HEK293 (cell line): ENCODE data around the gene MGMT.

ENCODE experiments used
- BCL11A ChIP-seq: fragments of 450-650 bp; formaldehyde crosslinking; IDR thresholded peaks from 2 replicates; pipeline ENCODE4 v1.5.1; 2016; ENCODE audit warnings: low read depth, missing biosample characterization, missing genetic modification characterization
- GLIS1 ChIP-seq: fragments of 450-650 bp; formaldehyde crosslinking; IDR thresholded peaks from 2 replicates; pipeline ENCODE4 v1.5.1; 2016; ENCODE audit warnings: missing biosample characterization, missing genetic modification characterization
- RBAK ChIP-seq: fragments of 450-650 bp; formaldehyde crosslinking; IDR thresholded peaks from 2 replicates; pipeline ENCODE4 v1.5.1; 2016; ENCODE audit warnings: missing biosample characterization, missing genetic modification characterization
- REPIN1 ChIP-seq: fragments of 450-650 bp; formaldehyde crosslinking; IDR thresholded peaks from 2 replicates; pipeline ENCODE4 v1.5.1; 2017; ENCODE audit warnings: missing biosample characterization, missing genetic modification characterization, low read depth
- TCF7L2 ChIP-seq: IDR thresholded peaks from 2 replicates; pipeline ENCODE4 v1.6.1; 2011; ENCODE audit warnings: low read depth, mild to moderate bottlenecking, inconsistent platforms, low read length, moderate library complexity, borderline replicate concordance
- ZFP3 ChIP-seq: fragments of 450-650 bp; formaldehyde crosslinking; IDR thresholded peaks from 2 replicates; pipeline ENCODE4 v1.5.1; 2016; ENCODE audit warnings: low read depth, missing biosample characterization, missing genetic modification characterization
- ZNF112 ChIP-seq: fragments of 450-650 bp; formaldehyde crosslinking; IDR thresholded peaks from 2 replicates; pipeline ENCODE4 v1.5.0; 2017; ENCODE audit warnings: missing biosample characterization, missing genetic modification characterization
- ZNF132 ChIP-seq: fragments of 450-650 bp; formaldehyde crosslinking; IDR thresholded peaks from 2 replicates; pipeline ENCODE4 v1.5.1; 2017; ENCODE audit warnings: missing biosample characterization, missing genetic modification characterization, borderline replicate concordance
- ZNF146 ChIP-seq: fragments of 450-650 bp; formaldehyde crosslinking; IDR thresholded peaks from 2 replicates; pipeline ENCODE4 v1.5.1; 2016; ENCODE audit warnings: missing biosample characterization, missing genetic modification characterization
- ZNF169 ChIP-seq: fragments of 450-650 bp; formaldehyde crosslinking; IDR thresholded peaks from 2 replicates; pipeline ENCODE4 v1.5.1; 2016; ENCODE audit warnings: missing biosample characterization, missing genetic modification characterization
- ZNF324 ChIP-seq: fragments of 450-650 bp; formaldehyde crosslinking; IDR thresholded peaks from 2 replicates; pipeline ENCODE4 v1.5.1; 2016; ENCODE audit warnings: missing biosample characterization, missing genetic modification characterization
- ZNF423 ChIP-seq: fragments of 450-650 bp; formaldehyde crosslinking; IDR thresholded peaks from 2 replicates; pipeline ENCODE4 v1.5.1; 2016; ENCODE audit warnings: missing biosample characterization, missing genetic modification characterization
- ZNF530 ChIP-seq: fragments of 450-650 bp; formaldehyde crosslinking; IDR thresholded peaks from 2 replicates; pipeline ENCODE4 v1.5.1; 2016; ENCODE audit warnings: low read depth, missing biosample characterization, missing genetic modification characterization
- ZNF544 ChIP-seq: fragments of 450-650 bp; formaldehyde crosslinking; IDR thresholded peaks from 2 replicates; pipeline ENCODE4 v1.5.0; 2017; ENCODE audit warnings: missing biosample characterization, missing genetic modification characterization
- ZNF548 ChIP-seq: fragments of 450-650 bp; formaldehyde crosslinking; IDR thresholded peaks from 2 replicates; pipeline ENCODE4 v1.5.1; 2016; ENCODE audit warnings: missing biosample characterization, missing genetic modification characterization
- ZNF558 ChIP-seq: fragments of 450-650 bp; formaldehyde crosslinking; IDR thresholded peaks from 2 replicates; pipeline ENCODE4 v1.5.1; 2016; ENCODE audit warnings: missing biosample characterization, missing genetic modification characterization
- ZNF560 ChIP-seq: fragments of 450-650 bp; formaldehyde crosslinking; IDR thresholded peaks from 2 replicates; pipeline ENCODE4 v1.5.1; 2017; ENCODE audit warnings: missing biosample characterization, missing genetic modification characterization, borderline replicate concordance
- ZNF624 ChIP-seq: fragments of 450-650 bp; formaldehyde crosslinking; IDR thresholded peaks from 2 replicates; pipeline ENCODE4 v1.5.1; 2017; ENCODE audit warnings: missing biosample characterization, missing genetic modification characterization
- ZNF660 ChIP-seq: fragments of 450-650 bp; IDR thresholded peaks from 2 replicates; pipeline ENCODE4 v1.5.1; 2018; ENCODE audit warnings: missing biosample characterization, mild to moderate bottlenecking, missing genetic modification characterization
- ZNF677 ChIP-seq: fragments of 450-650 bp; IDR thresholded peaks from 2 replicates; pipeline ENCODE4 v1.5.0; 2018; ENCODE audit warnings: missing biosample characterization, mild to moderate bottlenecking, missing genetic modification characterization, moderate library complexity
- TF ChIP-seq, protein P1 (sequence below): fragments of 450-650 bp; formaldehyde crosslinking; optimal IDR thresholded peaks from 2 replicates; pipeline ENCODE3; 2016; ENCODE audit warnings: missing biosample characterization, mild to moderate bottlenecking, missing genetic modification characterization
- TF ChIP-seq, protein P2 (sequence below): fragments of 450-650 bp; formaldehyde crosslinking; IDR thresholded peaks from 2 replicates; pipeline ENCODE4 v1.5.1; 2017; ENCODE audit warnings: missing biosample characterization, missing genetic modification characterization
- TF ChIP-seq, protein P3 (sequence below): fragments of 450-650 bp; formaldehyde crosslinking; conservative IDR thresholded peaks from 2 replicates; pipeline ENCODE4 v1.5.1; 2016; ENCODE audit warnings: low read depth, missing biosample characterization, missing genetic modification characterization
- TF ChIP-seq, protein P4 (sequence below): fragments of 450-650 bp; formaldehyde crosslinking; IDR thresholded peaks from 2 replicates; pipeline ENCODE4 v1.5.1; 2016; ENCODE audit warnings: missing biosample characterization, missing genetic modification characterization
- TF ChIP-seq, protein P5 (sequence below): fragments of 450-650 bp; formaldehyde crosslinking; IDR thresholded peaks from 2 replicates; pipeline ENCODE4 v1.5.1; 2016; ENCODE audit warnings: missing biosample characterization, missing genetic modification characterization
- TF ChIP-seq, protein P6 (sequence below): fragments of 450-650 bp; formaldehyde crosslinking; IDR thresholded peaks from 2 replicates; pipeline ENCODE4 v1.5.1; 2016; ENCODE audit warnings: missing biosample characterization, missing genetic modification characterization

The MGMT gene

DNA sequence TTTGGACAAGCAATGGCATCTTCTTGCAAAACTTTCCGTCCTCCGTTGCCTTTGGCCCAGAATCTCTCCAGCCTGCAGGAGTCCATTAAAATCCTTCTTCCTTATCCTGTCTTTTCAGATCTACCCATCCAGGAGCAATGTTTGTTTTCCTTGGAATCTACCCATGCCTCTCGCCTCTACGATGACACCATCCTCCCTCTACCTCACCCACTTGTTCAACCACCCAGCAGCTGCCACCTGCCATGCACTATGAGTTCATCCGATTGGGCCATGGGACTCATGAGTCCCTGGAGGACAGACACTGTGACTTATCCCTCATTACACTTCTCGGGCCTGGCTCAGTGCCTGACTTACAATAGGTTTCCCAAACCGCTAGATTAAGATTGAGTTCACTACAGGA is 26.8 kb upstream of the MGMT start (continued):
- no peak for TF ChIP-seq ZFP3 (tag by site-specific recombination)
- TF ChIP-seq ZNF530 (tag by site-specific recombination) = no peak
- TF ChIP-seq ZNF660 (tag by site-specific recombination) = no peak
- TF ChIP-seq ZNF324 (tag by site-specific recombination) = peak; percentile 74; the same call in 1 of the 2 replicates
- TF ChIP-seq GLIS1 = peak; percentile 99
- no peak for TF ChIP-seq ZNF548 (tag by site-specific recombination)
- no peak for TF ChIP-seq ZNF624
- no peak for TF ChIP-seq ZNF132 (tag by site-specific recombination)
- peak; percentile 88 for TF ChIP-seq ZNF423 (tag by site-specific recombination)
- TF ChIP-seq, protein P1, sequence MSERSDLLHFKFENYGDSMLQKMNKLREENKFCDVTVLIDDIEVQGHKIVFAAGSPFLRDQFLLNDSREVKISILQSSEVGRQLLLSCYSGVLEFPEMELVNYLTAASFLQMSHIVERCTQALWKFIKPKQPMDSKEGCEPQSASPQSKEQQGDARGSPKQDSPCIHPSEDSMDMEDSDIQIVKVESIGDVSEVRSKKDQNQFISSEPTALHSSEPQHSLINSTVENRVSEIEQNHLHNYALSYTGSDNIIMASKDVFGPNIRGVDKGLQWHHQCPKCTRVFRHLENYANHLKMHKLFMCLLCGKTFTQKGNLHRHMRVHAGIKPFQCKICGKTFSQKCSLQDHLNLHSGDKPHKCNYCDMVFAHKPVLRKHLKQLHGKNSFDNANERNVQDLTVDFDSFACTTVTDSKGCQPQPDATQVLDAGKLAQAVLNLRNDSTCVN (tag by site-specific recombination) = no peak
- no peak for TF ChIP-seq TCF7L2
- TF ChIP-seq, protein P2, sequence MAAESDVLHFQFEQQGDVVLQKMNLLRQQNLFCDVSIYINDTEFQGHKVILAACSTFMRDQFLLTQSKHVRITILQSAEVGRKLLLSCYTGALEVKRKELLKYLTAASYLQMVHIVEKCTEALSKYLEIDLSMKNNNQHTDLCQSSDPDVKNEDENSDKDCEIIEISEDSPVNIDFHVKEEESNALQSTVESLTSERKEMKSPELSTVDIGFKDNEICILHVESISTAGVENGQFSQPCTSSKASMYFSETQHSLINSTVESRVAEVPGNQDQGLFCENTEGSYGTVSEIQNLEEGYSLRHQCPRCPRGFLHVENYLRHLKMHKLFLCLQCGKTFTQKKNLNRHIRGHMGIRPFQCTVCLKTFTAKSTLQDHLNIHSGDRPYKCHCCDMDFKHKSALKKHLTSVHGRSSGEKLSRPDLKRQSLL (tag by site-specific recombination) = no peak
- no peak for TF ChIP-seq ZNF560 (tag by site-specific recombination)
- TF ChIP-seq, protein P3, sequence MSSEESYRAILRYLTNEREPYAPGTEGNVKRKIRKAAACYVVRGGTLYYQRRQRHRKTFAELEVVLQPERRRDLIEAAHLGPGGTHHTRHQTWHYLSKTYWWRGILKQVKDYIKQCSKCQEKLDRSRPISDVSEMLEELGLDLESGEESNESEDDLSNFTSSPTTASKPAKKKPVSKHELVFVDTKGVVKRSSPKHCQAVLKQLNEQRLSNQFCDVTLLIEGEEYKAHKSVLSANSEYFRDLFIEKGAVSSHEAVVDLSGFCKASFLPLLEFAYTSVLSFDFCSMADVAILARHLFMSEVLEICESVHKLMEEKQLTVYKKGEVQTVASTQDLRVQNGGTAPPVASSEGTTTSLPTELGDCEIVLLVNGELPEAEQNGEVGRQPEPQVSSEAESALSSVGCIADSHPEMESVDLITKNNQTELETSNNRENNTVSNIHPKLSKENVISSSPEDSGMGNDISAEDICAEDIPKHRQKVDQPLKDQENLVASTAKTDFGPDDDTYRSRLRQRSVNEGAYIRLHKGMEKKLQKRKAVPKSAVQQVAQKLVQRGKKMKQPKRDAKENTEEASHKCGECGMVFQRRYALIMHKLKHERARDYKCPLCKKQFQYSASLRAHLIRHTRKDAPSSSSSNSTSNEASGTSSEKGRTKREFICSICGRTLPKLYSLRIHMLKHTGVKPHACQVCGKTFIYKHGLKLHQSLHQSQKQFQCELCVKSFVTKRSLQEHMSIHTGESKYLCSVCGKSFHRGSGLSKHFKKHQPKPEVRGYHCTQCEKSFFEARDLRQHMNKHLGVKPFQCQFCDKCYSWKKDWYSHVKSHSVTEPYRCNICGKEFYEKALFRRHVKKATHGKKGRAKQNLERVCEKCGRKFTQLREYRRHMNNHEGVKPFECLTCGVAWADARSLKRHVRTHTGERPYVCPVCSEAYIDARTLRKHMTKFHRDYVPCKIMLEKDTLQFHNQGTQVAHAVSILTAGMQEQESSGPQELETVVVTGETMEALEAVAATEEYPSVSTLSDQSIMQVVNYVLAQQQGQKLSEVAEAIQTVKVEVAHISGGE (tag by site-specific recombination) = no peak
- no peak for TF ChIP-seq RBAK (tag by site-specific recombination)
- TF ChIP-seq ZNF146 (tag by site-specific recombination) = peak; percentile 85
- TF ChIP-seq, protein P4, sequence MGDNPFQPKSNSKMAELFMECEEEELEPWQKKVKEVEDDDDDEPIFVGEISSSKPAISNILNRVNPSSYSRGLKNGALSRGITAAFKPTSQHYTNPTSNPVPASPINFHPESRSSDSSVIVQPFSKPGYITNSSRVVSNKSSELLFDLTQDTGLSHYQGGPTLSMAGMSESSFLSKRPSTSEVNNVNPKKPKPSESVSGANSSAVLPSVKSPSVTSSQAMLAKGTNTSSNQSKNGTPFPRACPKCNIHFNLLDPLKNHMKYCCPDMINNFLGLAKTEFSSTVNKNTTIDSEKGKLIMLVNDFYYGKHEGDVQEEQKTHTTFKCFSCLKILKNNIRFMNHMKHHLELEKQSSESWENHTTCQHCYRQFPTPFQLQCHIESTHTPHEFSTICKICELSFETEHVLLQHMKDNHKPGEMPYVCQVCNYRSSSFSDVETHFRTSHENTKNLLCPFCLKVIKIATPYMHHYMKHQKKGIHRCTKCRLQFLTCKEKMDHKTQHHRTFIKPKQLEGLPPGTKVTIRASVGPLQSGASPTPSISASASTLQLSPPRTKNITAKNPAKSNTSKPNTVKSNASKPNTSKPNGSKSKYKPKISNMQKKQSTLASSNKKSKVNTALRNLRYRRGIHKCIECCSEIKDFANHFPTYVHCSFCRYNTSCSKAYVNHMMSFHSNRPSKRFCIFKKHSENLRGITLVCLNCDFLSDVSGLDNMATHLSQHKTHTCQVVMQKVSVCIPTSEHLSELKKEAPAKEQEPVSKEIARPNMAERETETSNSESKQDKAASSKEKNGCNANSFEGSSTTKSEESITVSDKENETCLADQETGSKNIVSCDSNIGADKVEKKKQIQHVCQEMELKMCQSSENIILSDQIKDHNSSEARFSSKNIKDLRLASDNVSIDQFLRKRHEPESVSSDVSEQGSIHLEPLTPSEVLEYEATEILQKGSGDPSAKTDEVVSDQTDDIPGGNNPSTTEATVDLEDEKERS = no peak
- TF ChIP-seq, protein P5, sequence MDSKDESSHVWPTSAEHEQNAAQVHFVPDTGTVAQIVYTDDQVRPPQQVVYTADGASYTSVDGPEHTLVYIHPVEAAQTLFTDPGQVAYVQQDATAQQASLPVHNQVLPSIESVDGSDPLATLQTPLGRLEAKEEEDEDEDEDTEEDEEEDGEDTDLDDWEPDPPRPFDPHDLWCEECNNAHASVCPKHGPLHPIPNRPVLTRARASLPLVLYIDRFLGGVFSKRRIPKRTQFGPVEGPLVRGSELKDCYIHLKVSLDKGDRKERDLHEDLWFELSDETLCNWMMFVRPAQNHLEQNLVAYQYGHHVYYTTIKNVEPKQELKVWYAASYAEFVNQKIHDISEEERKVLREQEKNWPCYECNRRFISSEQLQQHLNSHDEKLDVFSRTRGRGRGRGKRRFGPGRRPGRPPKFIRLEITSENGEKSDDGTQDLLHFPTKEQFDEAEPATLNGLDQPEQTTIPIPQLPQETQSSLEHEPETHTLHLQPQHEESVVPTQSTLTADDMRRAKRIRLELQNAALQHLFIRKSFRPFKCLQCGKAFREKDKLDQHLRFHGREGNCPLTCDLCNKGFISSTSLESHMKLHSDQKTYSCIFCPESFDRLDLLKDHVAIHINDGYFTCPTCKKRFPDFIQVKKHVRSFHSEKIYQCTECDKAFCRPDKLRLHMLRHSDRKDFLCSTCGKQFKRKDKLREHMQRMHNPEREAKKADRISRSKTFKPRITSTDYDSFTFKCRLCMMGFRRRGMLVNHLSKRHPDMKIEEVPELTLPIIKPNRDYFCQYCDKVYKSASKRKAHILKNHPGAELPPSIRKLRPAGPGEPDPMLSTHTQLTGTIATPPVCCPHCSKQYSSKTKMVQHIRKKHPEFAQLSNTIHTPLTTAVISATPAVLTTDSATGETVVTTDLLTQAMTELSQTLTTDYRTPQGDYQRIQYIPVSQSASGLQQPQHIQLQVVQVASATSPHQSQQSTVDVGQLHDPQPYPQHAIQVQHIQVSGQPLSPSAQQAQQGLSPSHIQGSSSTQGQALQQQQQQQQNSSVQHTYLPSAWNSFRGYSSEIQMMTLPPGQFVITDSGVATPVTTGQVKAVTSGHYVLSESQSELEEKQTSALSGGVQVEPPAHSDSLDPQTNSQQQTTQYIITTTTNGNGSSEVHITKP = peak; percentile 97
- no peak for TF ChIP-seq ZNF544 (tag by site-specific recombination)
- no peak for TF ChIP-seq ZNF677 (tag by site-specific recombination)
- TF ChIP-seq, protein P6, sequence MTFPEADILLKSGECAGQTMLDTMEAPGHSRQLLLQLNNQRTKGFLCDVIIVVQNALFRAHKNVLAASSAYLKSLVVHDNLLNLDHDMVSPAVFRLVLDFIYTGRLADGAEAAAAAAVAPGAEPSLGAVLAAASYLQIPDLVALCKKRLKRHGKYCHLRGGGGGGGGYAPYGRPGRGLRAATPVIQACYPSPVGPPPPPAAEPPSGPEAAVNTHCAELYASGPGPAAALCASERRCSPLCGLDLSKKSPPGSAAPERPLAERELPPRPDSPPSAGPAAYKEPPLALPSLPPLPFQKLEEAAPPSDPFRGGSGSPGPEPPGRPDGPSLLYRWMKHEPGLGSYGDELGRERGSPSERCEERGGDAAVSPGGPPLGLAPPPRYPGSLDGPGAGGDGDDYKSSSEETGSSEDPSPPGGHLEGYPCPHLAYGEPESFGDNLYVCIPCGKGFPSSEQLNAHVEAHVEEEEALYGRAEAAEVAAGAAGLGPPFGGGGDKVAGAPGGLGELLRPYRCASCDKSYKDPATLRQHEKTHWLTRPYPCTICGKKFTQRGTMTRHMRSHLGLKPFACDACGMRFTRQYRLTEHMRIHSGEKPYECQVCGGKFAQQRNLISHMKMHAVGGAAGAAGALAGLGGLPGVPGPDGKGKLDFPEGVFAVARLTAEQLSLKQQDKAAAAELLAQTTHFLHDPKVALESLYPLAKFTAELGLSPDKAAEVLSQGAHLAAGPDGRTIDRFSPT (tag by site-specific recombination) = no peak
- TF ChIP-seq ZNF169 (tag by site-specific recombination) = no peak
- no peak for TF ChIP-seq ZNF112 (tag by site-specific recombination)
- peak; percentile 89 for TF ChIP-seq BCL11A
- 0 out of 2 replicates have a peak, but pooled peaks have one; percentile 6 for TF ChIP-seq REPIN1 (tag by site-specific recombination)
- TF ChIP-seq ZNF558 (tag by site-specific recombination) = peak; percentile 62; the same call in 1 of the 2 replicates
